ENCODE data around the gene SPAG6. TPM values are rescaled to one million over a fixed set of nuclear protein-coding genes. Genes with fewer than 3 reads are reported as not detected.

The SPAG6 gene
- total RNA-seq, 4 donors from 2014 or later = not detected

DNA sequence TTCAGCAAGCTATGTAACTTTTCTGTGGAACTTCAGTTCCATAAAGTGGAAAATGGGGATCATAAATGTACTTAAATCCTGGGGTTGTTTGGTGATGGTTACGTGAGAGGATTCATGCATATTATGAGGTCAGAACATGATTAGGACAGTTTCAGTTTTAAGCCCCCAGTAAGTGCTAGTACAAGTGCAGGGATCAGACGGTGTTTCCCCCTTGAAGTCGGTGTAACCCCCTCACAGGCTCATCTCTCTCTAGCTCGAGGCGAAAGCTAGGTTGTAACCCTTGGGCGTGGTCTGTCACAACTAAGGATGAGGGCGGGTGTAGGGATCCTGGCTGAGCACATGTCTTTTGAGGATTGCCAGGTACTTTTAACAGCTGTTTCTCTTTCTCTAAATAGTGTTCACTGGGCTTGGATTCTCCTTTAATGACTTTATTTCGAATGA is 84.7 kb downstream of the SPAG6 start:
- no peak for TF ChIP-seq CTCF (IDR thresholded peaks at IDR 0.05)
- TF ChIP-seq EP300 (IDR thresholded peaks at IDR 0.05) = no peak
- TF ChIP-seq POLR2A (IDR thresholded peaks at IDR 0.05) = no peak
- Histone ChIP-seq H3K4me3 (no peak overlapping the region), H3K9me3 (no peaks in the 10 kb centered on the region), H3K36me3 (no peaks in the 10 kb centered on the region), H3K4me1 (peaks cover 0 to 31% (median 0%) of the 10 kb centered on the region in 4 donors), H3K27me3 (no peaks in the 10 kb centered on the region), H3K27ac (no peak overlapping the region)
- DNase-seq (ENCODE audit: low spot score in 2 of 2) = no peak
- 70 to 77% methylated on average over 8 of the region's 8 CpGs for WGBS, 2 donors

- DNase-seq (ENCODE audit: low spot score in 2 of 2) = no peak
- no peaks in the 10 kb centered on the region for H3K36me3 ChIP-seq
- WGBS, 2 donors = 11 to 17% methylated on average over 2 of the region's 2 CpGs
- H3K27ac ChIP-seq = peak overlapping the region in 2 of 4 donors; percentile 30 to 48
- H3K27me3 ChIP-seq = no peaks in the 10 kb centered on the region
- H3K4me1 ChIP-seq = peaks cover 0 to 31% (median 12%) of the 10 kb centered on the region in 4 donors
- no peak for TF ChIP-seq POLR2A (IDR thresholded peaks at IDR 0.05)
- TF ChIP-seq CTCF (IDR thresholded peaks at IDR 0.05) = no peak
- peak in 1 of 2 donors; percentile 51 for TF ChIP-seq EP300 (IDR thresholded peaks at IDR 0.05)
- no peaks in the 10 kb centered on the region for H3K9me3 ChIP-seq
- H3K4me3 ChIP-seq = no peak overlapping the region
These were observed 88.6 kb downstream of the SPAG6 start for GRCh38 chr10:22433875-22434274.

DNA sequence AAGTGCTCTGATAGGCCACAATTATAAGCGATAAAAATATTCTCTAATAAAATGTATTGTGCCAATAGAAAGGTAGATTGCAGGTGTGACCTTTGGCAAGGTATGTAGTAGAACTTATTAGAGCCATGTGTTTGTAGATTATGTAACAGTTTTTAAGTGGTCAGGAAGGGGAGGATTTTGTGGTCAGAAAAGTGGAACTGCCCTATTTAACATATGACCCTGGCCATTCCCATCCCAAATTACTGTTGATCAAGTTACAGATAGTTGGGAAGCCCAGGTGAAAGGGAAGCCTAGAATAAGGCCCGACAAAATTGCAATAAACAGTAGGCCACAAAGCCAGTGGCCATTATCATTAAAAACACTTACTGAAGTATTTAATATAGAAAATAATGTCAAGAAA is 89.2 kb downstream of the SPAG6 start:
- Histone ChIP-seq H3K27ac (peak overlapping the region in 2 of 4 donors; percentile 30 to 48), H3K4me3 (no peak overlapping the region), H3K27me3 (no peaks in the 10 kb centered on the region), H3K4me1 (peaks cover 0 to 28% (median 17%) of the 10 kb centered on the region in 4 donors), H3K9me3 (no peaks in the 10 kb centered on the region), H3K36me3 (no peaks in the 10 kb centered on the region)
- WGBS, 2 donors = 67 to 86% methylated on average over 2 of the region's 2 CpGs
- DNase-seq (ENCODE audit: low spot score in 2 of 2) = no peak
- TF ChIP-seq CTCF (IDR thresholded peaks at IDR 0.05) (no peak), EP300 (IDR thresholded peaks at IDR 0.05) (no peak), POLR2A (IDR thresholded peaks at IDR 0.05) (no peak)

DNA sequence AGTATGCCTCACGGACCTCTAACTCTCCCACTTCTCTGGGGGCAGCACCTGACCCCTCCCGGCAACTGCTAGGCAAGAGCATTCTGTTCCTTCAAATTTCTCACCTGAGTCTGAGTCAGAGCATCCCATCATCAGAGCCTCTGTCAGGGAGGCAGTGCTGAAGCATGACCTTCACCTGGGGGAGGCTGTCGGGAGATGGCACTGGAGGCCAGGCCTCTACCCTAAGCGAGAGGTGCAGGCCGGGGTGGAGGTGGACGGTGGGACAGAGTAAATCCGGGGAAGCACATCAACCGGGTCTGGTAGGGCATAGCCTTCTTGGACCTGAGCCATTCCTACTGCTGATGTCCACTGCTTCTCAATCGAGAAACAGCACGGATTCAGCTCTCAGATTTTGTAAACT is 90.4 kb downstream of the SPAG6 start:
- Histone ChIP-seq H3K4me1 (peaks cover 0 to 25% (median 17%) of the 10 kb centered on the region in 4 donors), H3K9me3 (no peaks in the 10 kb centered on the region), H3K27me3 (no peaks in the 10 kb centered on the region), H3K27ac (peak overlapping the region in 2 of 4 donors; percentile 97 to 98), H3K36me3 (no peaks in the 10 kb centered on the region), H3K4me3 (no peak overlapping the region)
- 90 to 91% methylated on average over 10 of the region's 10 CpGs for WGBS, 2 donors
- TF ChIP-seq EP300 (IDR thresholded peaks at IDR 0.05) (no peak), POLR2A (IDR thresholded peaks at IDR 0.05) (no peak), CTCF (IDR thresholded peaks at IDR 0.05) (no peak)
- DNase-seq (ENCODE audit: low spot score in 2 of 2) = no peak

- no peak for DNase-seq (ENCODE audit: low spot score in 2 of 2)
- TF ChIP-seq CTCF (IDR thresholded peaks at IDR 0.05) (peak in 1 of 5 experiments; percentile 18), POLR2A (IDR thresholded peaks at IDR 0.05) (no peak)
- H3K4me1 ChIP-seq = peaks cover 0 to 25% (median 17%) of the 10 kb centered on the region in 4 donors
- no peaks in the 10 kb centered on the region for H3K36me3 ChIP-seq
- 22 to 26% methylated on average over 12 to 23 of the region's 35 CpGs for WGBS, 2 donors
- peak overlapping the region; percentile 95 to 98 (median 96) for H3K27ac ChIP-seq
- H3K4me3 ChIP-seq = peak overlapping the region; percentile 60 to 84 (median 72)
- H3K9me3 ChIP-seq = no peaks in the 10 kb centered on the region
- H3K27me3 ChIP-seq = no peaks in the 10 kb centered on the region
These were observed 91.2 kb downstream of the SPAG6 start for GRCh38 chr10:22436526-22436892.

All from tibial nerve (tissue), 4 donors.